Naive thymus-derived CD4-positive, alpha-beta T cell (primary cell): Measurements from ENCODE around the gene NEDD4L. TPM values are rescaled to one million over a fixed set of nuclear protein-coding genes. Genes with fewer than 3 reads are reported as not detected.

Experiments
- ATAC-seq: fragments of 150-1000 bp; cut with Tn5 transposase; 2 replicates; pipeline ENCODE4 v1.10.0; 2021; ENCODE audit warnings: mild to moderate bottlenecking, moderate library complexity
- CTCF ChIA-PET: fragments of 350-600 bp; sonication (Branson Sonifier 250); formaldehyde crosslinking; loops from one replicate; lab custom pipeline; 2021; ENCODE audit warnings: antibody characterized with exemption; lab: Charles Lee
- POLR2A ChIA-PET: fragments of 350-600 bp; sonication (Branson Sonifier 250); formaldehyde crosslinking; loops from one replicate; lab custom pipeline; 2021; ENCODE audit warnings: antibody characterized with exemption, inconsistent platforms; lab: Charles Lee
- DNase-seq, 9 donors: peaks; one replicate each; pipeline versions ENCODE4 v3.0.0 to v3.0.0-alpha.2; 2020 to 2022; ENCODE audit warnings: mixed read lengths in 1 of 9
- H3K27ac ChIP-seq: one replicate; pipeline ENCODE4 v1.7.0; 2013; ENCODE audit warnings: mild to moderate bottlenecking, low read depth, low read length, moderate library complexity
- H3K27me3 ChIP-seq, 2 donors: one replicate each; pipeline ENCODE4 v1.7.0; 2013; ENCODE audit warnings: low read length in 2 of 2, mild to moderate bottlenecking in 2 of 2, moderate library complexity in 2 of 2; ENCODE audit not compliant: control insufficient read depth in 2 of 2, insufficient read depth in 2 of 2
- H3K36me3 ChIP-seq, 3 experiments: 1 replicate in 2 of 3; 2 replicates in 1 of 3; pipeline ENCODE4 v1.7.0; 2013; ENCODE audit warnings: low read length in 3 of 3, mild to moderate bottlenecking in 3 of 3, moderate library complexity in 1 of 3; ENCODE audit not compliant: insufficient read depth in 3 of 3, control insufficient read depth in 2 of 3
- H3K4me1 ChIP-seq, 2 donors: one replicate each; pipeline ENCODE4 v1.7.0; 2013; ENCODE audit warnings: low read length in 2 of 2, mild to moderate bottlenecking in 2 of 2, moderate library complexity in 1 of 2; ENCODE audit not compliant: control insufficient read depth in 2 of 2, insufficient read depth in 2 of 2
- H3K4me3 ChIP-seq: 2 replicates; pipeline ENCODE4 v1.7.0; 2013; ENCODE audit warnings: mild to moderate bottlenecking, low read length
- H3K9me3 ChIP-seq, 3 experiments: 1 replicate in 2 of 3; 2 replicates in 1 of 3; pipeline ENCODE4 v1.7.0; 2013; ENCODE audit warnings: low read length in 3 of 3; ENCODE audit not compliant: control insufficient read depth in 2 of 3
- H3K27ac Mint-ChIP-seq, 9 donors: one replicate each; pipeline ENCODE4 v1.8.0; 2020 to 2022; ENCODE audit warnings: mixed read lengths in 9 of 9, mild to moderate bottlenecking in 8 of 9, moderate library complexity in 5 of 9, inconsistent platforms in 2 of 9
- H3K27me3 Mint-ChIP-seq, 5 donors: one replicate each; pipeline ENCODE4 v1.8.0; 2021 to 2022; ENCODE audit warnings: mixed read lengths in 5 of 5, mild to moderate bottlenecking in 1 of 5
- H3K36me3 Mint-ChIP-seq, 5 donors: one replicate each; pipeline ENCODE4 v1.8.0; 2020 to 2022; ENCODE audit warnings: mixed read lengths in 5 of 5, mild to moderate bottlenecking in 3 of 5, inconsistent platforms in 1 of 5
- H3K4me1 Mint-ChIP-seq, 7 donors: one replicate each; pipeline ENCODE4 v1.8.0; 2020 to 2022; ENCODE audit warnings: mixed read lengths in 7 of 7, mild to moderate bottlenecking in 3 of 7, inconsistent platforms in 1 of 7
- H3K4me3 Mint-ChIP-seq, 10 donors: one replicate each; pipeline ENCODE4 v1.8.0; 2020 to 2022; ENCODE audit warnings: mild to moderate bottlenecking in 10 of 10, mixed read lengths in 10 of 10, moderate library complexity in 6 of 10, inconsistent platforms in 2 of 10
- H3K9me3 Mint-ChIP-seq, 11 donors: one replicate each; pipeline ENCODE4 v1.8.0; 2020 to 2022; ENCODE audit warnings: mixed read lengths in 11 of 11, mild to moderate bottlenecking in 4 of 11, inconsistent platforms in 1 of 11, moderate library complexity in 1 of 11
- intact Hi-C, 2 donors: fragments of 100-400 bp; cut with micrococcal nuclease; formaldehyde crosslinking; loops; one replicate each; pipeline ENCODE4 v1.15.1; 2023
- polyA plus RNA-seq, 2 donors: library from polyadenylated mRNA; unstranded; fragments of 300-500 nt; fragmentation: Illumina TruSeq; gene quantifications; one replicate each; pipeline ENCODE4 v1.2.3, GENCODE V29; 2021
- total RNA-seq, 6 experiments: library from RNA in 5 of 6; stranded (reverse) in 5 of 6; gene quantifications; 1 replicate in 5 of 6; 2 replicates in 1 of 6; pipeline ENCODE4 v1.2.3 and lab custom pipeline; 2021 to 2026

NEDD4L gene
- total and polyA plus RNA-seq, 7 experiments from 2014 or later: 1.1 to 10.3 (median 4.2) TPM

GRCh38 chr18:58015065-58015780 is 28.8 kb upstream of the NEDD4L start:
- Mint-ChIP-seq H3K36me3 (peaks cover 0 to 6% (median 0%) of the 10 kb centered on the region in 5 donors), H3K27ac (no peak overlapping the region), H3K9me3 (peaks cover 0 to 15% (median 4%) of the 10 kb centered on the region in 11 donors), H3K4me1 (peaks cover 0 to 3% (median 0%) of the 10 kb centered on the region in 7 donors), H3K4me3 (no peak overlapping the region), H3K27me3 (peaks cover 0 to 23% (median 12%) of the 10 kb centered on the region in 5 donors)
- H3K4me3 ChIP-seq: no peak overlapping the region
- H3K27me3 ChIP-seq: no peaks in the 10 kb centered on the region
- DNase-seq (no peak), ATAC-seq (peak; percentile 41)
- no peak overlapping the region for H3K27ac ChIP-seq
- no peaks in the 10 kb centered on the region for H3K9me3 ChIP-seq
- no peaks in the 10 kb centered on the region for H3K4me1 ChIP-seq
- no peaks in the 10 kb centered on the region for H3K36me3 ChIP-seq
- CTCF ChIA-PET: no interaction called here
- intact Hi-C loops: no loop called here
- POLR2A ChIA-PET: no interaction called here

- DNase-seq: no peak
- no peaks in the 10 kb centered on the region for H3K36me3 ChIP-seq
- H3K4me1 ChIP-seq: no peaks in the 10 kb centered on the region
- H3K27ac ChIP-seq: no peak overlapping the region
- no peaks in the 10 kb centered on the region for H3K9me3 ChIP-seq
- no peaks in the 10 kb centered on the region for H3K27me3 ChIP-seq
- no peak for ATAC-seq
- ChIA-PET POLR2A (no interaction called here), CTCF (no interaction called here)
- H3K27me3 Mint-ChIP-seq: peaks cover 0 to 18% (median 15%) of the 10 kb centered on the region in 5 donors
- no peak overlapping the region for H3K4me3 ChIP-seq
- H3K4me1 Mint-ChIP-seq: peaks cover 0 to 3% (median 0%) of the 10 kb centered on the region in 7 donors
- intact Hi-C loops: no loop called here
- H3K36me3 Mint-ChIP-seq: peaks cover 0 to 6% (median 0%) of the 10 kb centered on the region in 5 donors
- peaks cover 0 to 15% (median 4%) of the 10 kb centered on the region in 11 donors for H3K9me3 Mint-ChIP-seq
- no peak overlapping the region for H3K27ac Mint-ChIP-seq
- H3K4me3 Mint-ChIP-seq: no peak overlapping the region
Observed at GRCh38 chr18:58017267-58017666, 26.8 kb upstream of the NEDD4L start.

- Mint-ChIP-seq H3K9me3 (peaks cover 0 to 11% (median 4%) of the 10 kb centered on the region in 11 donors), H3K36me3 (peaks cover 0 to 6% (median 0%) of the 10 kb centered on the region in 5 donors), H3K27ac (no peak overlapping the region), H3K4me1 (no peaks in the 10 kb centered on the region), H3K27me3 (peaks cover 0 to 12% (median 7%) of the 10 kb centered on the region in 5 donors), H3K4me3 (no peak overlapping the region)
- ChIA-PET POLR2A (no interaction called here), CTCF (no interaction called here)
- intact Hi-C loops: no loop called here
- Histone ChIP-seq H3K9me3 (no peaks in the 10 kb centered on the region), H3K27ac (no peak overlapping the region), H3K4me3 (no peak overlapping the region), H3K27me3 (no peaks in the 10 kb centered on the region), H3K4me1 (no peaks in the 10 kb centered on the region), H3K36me3 (no peaks in the 10 kb centered on the region)
- no peak for DNase-seq
- no peak for ATAC-seq
Observed at GRCh38 chr18:58020567-58021107, 23.4 kb upstream of the NEDD4L start.

- Mint-ChIP-seq H3K36me3 (no peaks in the 10 kb centered on the region), H3K27me3 (peaks cover 0 to 7% (median 0%) of the 10 kb centered on the region in 5 donors), H3K27ac (no peak overlapping the region), H3K4me3 (no peak overlapping the region), H3K9me3 (peaks cover 0 to 4% (median 0%) of the 10 kb centered on the region in 11 donors), H3K4me1 (no peaks in the 10 kb centered on the region)
- CTCF ChIA-PET: no interaction called here
- DNase-seq (no peak), ATAC-seq (no peak)
- intact Hi-C loops: no loop called here
- Histone ChIP-seq H3K9me3 (no peaks in the 10 kb centered on the region), H3K27me3 (no peaks in the 10 kb centered on the region), H3K36me3 (no peaks in the 10 kb centered on the region), H3K4me1 (no peaks in the 10 kb centered on the region), H3K4me3 (no peak overlapping the region), H3K27ac (no peak overlapping the region)
- POLR2A ChIA-PET: no interaction called here
Observed at GRCh38 chr18:58021504-58021903, 22.5 kb upstream of the NEDD4L start.

GRCh38 chr18:58023108-58023507 is 20.9 kb upstream of the NEDD4L start:
- Mint-ChIP-seq H3K27me3 (peaks cover 0 to 7% (median 0%) of the 10 kb centered on the region in 5 donors), H3K27ac (no peak overlapping the region), H3K9me3 (no peaks in the 10 kb centered on the region), H3K4me3 (no peak overlapping the region), H3K36me3 (no peaks in the 10 kb centered on the region), H3K4me1 (no peaks in the 10 kb centered on the region)
- no peak overlapping the region for H3K27ac ChIP-seq
- H3K27me3 ChIP-seq: no peaks in the 10 kb centered on the region
- intact Hi-C loops: no loop called here
- no peaks in the 10 kb centered on the region for H3K36me3 ChIP-seq
- ATAC-seq: no peak
- H3K4me1 ChIP-seq: no peaks in the 10 kb centered on the region
- ChIA-PET CTCF (interaction anchor here (1.4 kb wide), 1 partner anchor 20 kb away, joined by 3 read pairs; the partner anchor contains the start of gene NEDD4L), POLR2A (no interaction called here)
- H3K9me3 ChIP-seq: no peaks in the 10 kb centered on the region
- DNase-seq: no peak
- H3K4me3 ChIP-seq: no peak overlapping the region

- CTCF ChIA-PET: interaction anchor here (1.4 kb wide), 1 partner anchor 19 kb away, joined by 3 read pairs; the partner anchor contains the start of gene NEDD4L
- H3K27me3 ChIP-seq: no peaks in the 10 kb centered on the region
Observed at GRCh38 chr18:58024139-58024538, 19.9 kb upstream of the NEDD4L start.

More at GRCh38 chr18:58024139-58024538, 19.9 kb upstream of the NEDD4L start:
- Histone ChIP-seq H3K4me3 (no peak overlapping the region), H3K27ac (no peak overlapping the region), H3K4me1 (no peaks in the 10 kb centered on the region), H3K36me3 (no peaks in the 10 kb centered on the region), H3K9me3 (no peaks in the 10 kb centered on the region)
- no peak for ATAC-seq
- DNase-seq: no peak
- Mint-ChIP-seq H3K9me3 (no peaks in the 10 kb centered on the region), H3K36me3 (no peaks in the 10 kb centered on the region), H3K27ac (no peak overlapping the region), H3K4me3 (no peak overlapping the region), H3K27me3 (peaks cover 0 to 7% (median 0%) of the 10 kb centered on the region in 5 donors), H3K4me1 (no peaks in the 10 kb centered on the region)
- POLR2A ChIA-PET: no interaction called here
- intact Hi-C loops: no loop called here
